Ovary (tissue), 9 donors: ENCODE data around the gene CAV2. TPM values are rescaled to one million over a fixed set of nuclear protein-coding genes. Genes with fewer than 3 reads are reported as not detected.
A peak's percentile ranks its signal among the peaks of the same experiment; 100 is the strongest.

ENCODE experiments used
- DNase-seq, 5 donors: peaks; one replicate each; pipeline ENCODE4 v3.0.0-alpha.2; 2019 to 2020
- H3K27ac ChIP-seq, 2 donors: fragments of 200-600 bp; one replicate each; pipeline versions ENCODE4 v1.5.1 to v1.8.0; 2019 to 2022
- H3K27me3 ChIP-seq: fragments of 200-600 bp; one replicate; pipeline ENCODE4 v1.8.0; 2022
- H3K36me3 ChIP-seq: fragments of 200-600 bp; sonication (generic); one replicate; pipeline ENCODE4 v1.5.1; 2019
- H3K4me1 ChIP-seq: one replicate; pipeline ENCODE4 v1.8.1; 2013; ENCODE audit warnings: mild to moderate bottlenecking, moderate library complexity; ENCODE audit not compliant: insufficient read depth
- H3K4me3 ChIP-seq: fragments of 200-600 bp; sonication (generic); one replicate; pipeline ENCODE4 v1.5.1; 2017
- H3K9me3 ChIP-seq, 2 donors: fragments of 200-600 bp in 1 of 2; sonication (generic) in 1 of 2; one replicate each; pipeline versions ENCODE4 v1.5.1 to v1.8.1; 2013 to 2019; ENCODE audit warnings: mild to moderate bottlenecking in 1 of 2, moderate library complexity in 1 of 2
- EP300 ChIP-seq: sonication (generic); formaldehyde crosslinking; IDR thresholded peaks from one replicate; pipeline ENCODE4 v1.6.1; 2017; ENCODE audit warnings: antibody characterized with exemption
- POLR2A ChIP-seq: fragments of 450-650 bp; IDR thresholded peaks from one replicate; pipeline ENCODE4 v1.6.1; 2017; ENCODE audit warnings: antibody characterized with exemption, mild to moderate bottlenecking, moderate library complexity
- WGBS, 3 donors: extraction: QIAGEN DNeasy Blood & Tissue Kit in 1 of 3; methylation state at CpG; one replicate each; pipeline versions ENCODE4 v1.1.5 to v1.1.7; 2013 to 2017; 5-methylcytosine and 5-hydroxymethylcytosine counted together
- intact Hi-C, 4 donors: fragments of 100-400 bp; cut with DNase I; formaldehyde crosslinking; loops; one replicate each; pipeline versions ENCODE4 v1.11.0 to v1.15.1; 2022 to 2023
- polyA plus RNA-seq, 2 donors: library from polyadenylated mRNA; stranded (reverse); fragments of 200-250 nt in 1 of 2; fragments of 350-450 nt in 1 of 2; fragmentation: Illumina TruSeq in 1 of 2; extraction: RNeasy Lipid Tissue Mini Kit (QIAGEN cat#74804) in 1 of 2; gene quantifications; one replicate each; pipeline ENCODE4 v1.2.3, GENCODE V29; 2013 to 2014
- total RNA-seq, 7 donors: library from RNA; depleted of rRNA in 2 of 7; stranded (reverse); fragments of >200 nt in 2 of 7; fragmentation: NEBNext Ultra II Directional in 3 of 7; extraction: Animal tissue kit (Norgen Biotek cat#: 25700) in 3 of 7; gene quantifications; one replicate each; pipeline versions ENCODE4 v1.1.0 to v1.2.4, GENCODE V29; 2016 to 2023
- TF ChIP-seq, protein P1 (sequence below), 3 donors: fragments of 450-650 bp in 2 of 3; fragments of 200-600 bp in 1 of 3; IDR thresholded peaks; one replicate each; pipeline versions ENCODE4 v1.5.1 to v1.8.0; 2016 to 2022; ENCODE audit warnings: antibody characterized with exemption in 3 of 3, mild to moderate bottlenecking in 1 of 3
- donor health status: DM: no; HTN: no; CAD: no; lungs with moderate emphysema.
- donor health status: DM: no; HTN: no; CAD: no.
- donor health status: Bipolar disorder and iron deficiency.
- donor health status: DM: yes; HTN: yes; CAD: no.
- donor health status: DM: no; HTN: no; CAD: no.
- donor health status: DM: yes; HTN: yes; CAD: no.

The CAV2 gene
- total and polyA plus RNA-seq, 9 donors = 38.0 to 110 (median 53.7) TPM

DNA sequence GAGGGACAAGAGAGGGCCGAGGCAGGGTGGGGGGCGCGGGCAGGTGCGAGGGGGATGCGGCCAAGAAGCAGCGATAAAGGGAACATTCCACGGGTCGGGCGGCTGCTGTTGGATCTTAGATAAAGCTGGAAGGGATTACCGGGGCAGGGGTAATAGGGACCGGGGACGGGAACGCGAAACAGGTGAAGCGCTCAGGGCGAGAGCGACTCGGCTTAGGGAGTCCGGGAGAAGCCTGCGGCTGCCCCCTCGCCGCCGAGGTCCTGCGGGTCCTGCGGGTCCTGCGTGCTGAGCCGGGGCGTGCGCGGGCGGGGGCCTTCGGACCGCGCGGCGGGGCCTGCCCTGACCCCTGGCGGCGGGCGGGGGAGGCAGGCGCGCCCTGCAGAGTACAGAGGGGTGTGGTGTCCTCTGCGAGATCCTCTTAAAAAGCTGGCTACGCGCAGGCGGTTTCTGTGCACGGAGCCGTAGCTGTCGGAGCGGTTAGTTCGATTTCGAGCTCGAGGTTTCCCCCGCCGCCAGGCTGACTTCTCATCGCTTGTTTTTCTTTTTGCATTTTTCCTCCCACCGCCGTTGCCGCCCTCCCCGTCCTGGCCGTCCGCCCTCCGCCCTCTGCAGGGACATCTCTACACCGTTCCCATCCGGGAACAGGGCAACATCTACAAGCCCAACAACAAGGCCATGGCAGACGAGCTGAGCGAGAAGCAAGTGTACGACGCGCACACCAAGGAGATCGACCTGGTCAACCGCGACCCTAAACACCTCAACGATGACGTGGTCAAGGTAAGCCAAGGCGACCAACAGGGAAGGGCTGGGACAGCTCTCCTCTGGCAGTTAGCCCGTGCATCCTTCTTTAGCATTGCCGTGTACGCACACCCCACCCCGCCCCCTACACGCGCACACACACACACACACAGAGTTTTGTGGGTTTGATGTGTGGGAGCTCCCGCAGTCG is 26.6 kb downstream of the CAV2 start:
- Histone ChIP-seq H3K4me3 (peak overlapping the region; percentile 80), H3K27me3 (no peaks in the 10 kb centered on the region), H3K27ac (peak overlapping the region; percentile 54 to 73), H3K9me3 (no peaks in the 10 kb centered on the region), H3K36me3 (no peaks in the 10 kb centered on the region), H3K4me1 (peaks cover 9% of the 10 kb centered on the region)
- peak; percentile 78 to 89 (median 82) for DNase-seq
- 1% methylated on average over 79 to 83 of the region's 83 CpGs for WGBS, 3 donors
- TF ChIP-seq, protein P1, sequence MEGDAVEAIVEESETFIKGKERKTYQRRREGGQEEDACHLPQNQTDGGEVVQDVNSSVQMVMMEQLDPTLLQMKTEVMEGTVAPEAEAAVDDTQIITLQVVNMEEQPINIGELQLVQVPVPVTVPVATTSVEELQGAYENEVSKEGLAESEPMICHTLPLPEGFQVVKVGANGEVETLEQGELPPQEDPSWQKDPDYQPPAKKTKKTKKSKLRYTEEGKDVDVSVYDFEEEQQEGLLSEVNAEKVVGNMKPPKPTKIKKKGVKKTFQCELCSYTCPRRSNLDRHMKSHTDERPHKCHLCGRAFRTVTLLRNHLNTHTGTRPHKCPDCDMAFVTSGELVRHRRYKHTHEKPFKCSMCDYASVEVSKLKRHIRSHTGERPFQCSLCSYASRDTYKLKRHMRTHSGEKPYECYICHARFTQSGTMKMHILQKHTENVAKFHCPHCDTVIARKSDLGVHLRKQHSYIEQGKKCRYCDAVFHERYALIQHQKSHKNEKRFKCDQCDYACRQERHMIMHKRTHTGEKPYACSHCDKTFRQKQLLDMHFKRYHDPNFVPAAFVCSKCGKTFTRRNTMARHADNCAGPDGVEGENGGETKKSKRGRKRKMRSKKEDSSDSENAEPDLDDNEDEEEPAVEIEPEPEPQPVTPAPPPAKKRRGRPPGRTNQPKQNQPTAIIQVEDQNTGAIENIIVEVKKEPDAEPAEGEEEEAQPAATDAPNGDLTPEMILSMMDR (IDR thresholded peaks at IDR 0.05) = peak; percentile 57 to 83 (median 77)
- TF ChIP-seq EP300 = no peak
- intact Hi-C loops = loop anchor here in 3 of 4 donors (2.0 to 10.0 kb wide), 7 partner anchors 33 to 264 kb away; no protein-coding TSS in a partner anchor

DNA sequence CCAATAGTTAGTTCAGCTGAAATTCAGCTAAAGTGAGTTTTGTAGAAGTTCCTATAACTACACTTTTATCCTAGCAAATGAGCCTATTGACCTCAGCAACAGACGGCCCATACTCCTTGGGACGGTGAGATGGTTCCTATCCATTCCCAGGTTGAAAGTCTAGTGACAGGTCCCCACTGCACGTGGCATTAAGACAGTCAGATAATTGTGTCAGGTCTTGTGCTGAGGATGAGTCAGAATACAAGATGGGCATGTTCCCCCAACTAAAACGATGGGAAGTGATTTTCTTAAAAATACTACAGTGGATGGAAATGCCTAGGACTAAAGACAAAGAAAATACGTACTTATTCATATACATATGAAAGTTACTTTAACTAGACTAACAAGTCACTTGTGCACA is 27.4 kb downstream of the CAV2 start:
- no peaks in the 10 kb centered on the region for H3K9me3 ChIP-seq
- H3K4me1 ChIP-seq = peaks cover 11% of the 10 kb centered on the region
- DNase-seq = no peak
- TF ChIP-seq, protein P1 (IDR thresholded peaks at IDR 0.05) = no peak
- TF ChIP-seq POLR2A (no peak), EP300 (no peak)
- H3K27ac ChIP-seq = peak overlapping the region in 1 of 2 donors; percentile 73
- intact Hi-C loops = loop anchor here in 3 of 4 donors (5.0 to 10.0 kb wide), 6 partner anchors 55 to 265 kb away; no protein-coding TSS in a partner anchor
- WGBS, 3 donors = 7 to 16% (median 13%) methylated on average over 5 of the region's 5 CpGs
- no peaks in the 10 kb centered on the region for H3K27me3 ChIP-seq
- peak overlapping the region; percentile 80 for H3K4me3 ChIP-seq
- no peaks in the 10 kb centered on the region for H3K36me3 ChIP-seq

DNA sequence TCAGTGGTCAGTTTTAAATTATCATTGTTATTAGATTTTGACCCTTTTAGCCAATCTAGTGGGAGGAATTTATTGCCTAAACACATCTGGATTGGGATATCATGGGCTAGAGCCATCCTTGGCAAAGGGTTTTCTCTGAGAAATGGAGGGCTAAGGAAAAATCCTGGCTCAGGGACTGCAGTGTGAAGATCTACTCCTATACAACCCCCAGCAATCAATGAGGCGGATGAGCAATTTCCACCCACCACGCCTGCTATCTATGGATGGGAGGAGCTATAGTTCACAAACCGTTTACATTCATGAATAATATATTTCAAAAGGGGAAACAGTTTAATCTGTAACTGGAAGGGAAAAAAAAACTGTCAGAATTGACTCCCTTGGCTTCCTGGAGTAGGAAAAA is 28.0 kb downstream of the CAV2 start:
- WGBS, 3 donors = 40 to 50% (median 40%) methylated on average over 3 of the region's 3 CpGs
- no peak for TF ChIP-seq POLR2A
- no peak for TF ChIP-seq EP300
- TF ChIP-seq, protein P1 (IDR thresholded peaks at IDR 0.05) = no peak
- peak overlapping the region; percentile 80 for H3K4me3 ChIP-seq
- no peaks in the 10 kb centered on the region for H3K36me3 ChIP-seq
- H3K27ac ChIP-seq = peak overlapping the region in 1 of 2 donors; percentile 73
- no peak for DNase-seq
- intact Hi-C loops = loop anchor here in 3 of 4 donors (5.0 to 10.0 kb wide), 6 partner anchors 55 to 265 kb away; no protein-coding TSS in a partner anchor
- no peaks in the 10 kb centered on the region for H3K9me3 ChIP-seq
- H3K4me1 ChIP-seq = peaks cover 11% of the 10 kb centered on the region
- H3K27me3 ChIP-seq = no peaks in the 10 kb centered on the region

DNA sequence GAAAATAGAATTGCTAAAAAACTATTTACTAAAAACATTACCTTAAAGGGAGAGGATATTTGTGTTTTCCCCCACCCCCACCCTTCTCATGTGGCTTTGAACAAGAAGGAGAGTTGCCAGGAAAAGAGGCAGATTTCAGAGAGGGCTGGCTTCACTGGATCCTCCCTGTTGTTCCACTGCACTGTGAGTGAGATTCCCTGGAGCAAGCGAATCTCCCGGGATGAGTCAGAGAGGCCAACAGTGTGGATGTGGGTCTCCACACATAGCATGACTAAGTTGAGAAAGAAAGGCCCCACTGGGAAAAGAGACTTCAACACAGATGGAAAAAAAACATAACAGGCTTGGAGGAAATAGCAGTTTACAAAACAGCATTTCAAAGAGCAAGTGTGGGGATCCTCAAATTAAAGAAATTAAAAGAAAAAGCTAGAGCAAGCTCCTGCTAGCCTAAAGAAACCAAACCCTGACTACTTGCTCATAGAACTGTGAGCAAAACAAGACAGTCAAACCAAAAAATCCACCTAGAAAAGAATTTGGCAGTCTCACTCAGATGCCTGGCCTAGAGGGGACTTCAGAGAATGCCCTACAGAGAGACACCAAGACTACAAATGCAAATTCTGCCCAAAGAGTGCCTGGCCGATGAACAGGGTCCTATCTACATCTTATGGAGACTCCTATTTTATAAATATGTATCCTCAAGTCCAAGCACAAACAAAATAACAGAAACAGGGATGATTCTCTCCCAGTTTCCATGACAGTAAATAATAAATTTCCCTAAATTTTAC is 28.7 kb downstream of the CAV2 start:
- Histone ChIP-seq H3K27ac (peak overlapping the region in 1 of 2 donors; percentile 73), H3K36me3 (no peaks in the 10 kb centered on the region), H3K27me3 (no peaks in the 10 kb centered on the region), H3K4me3 (peak overlapping the region; percentile 80), H3K4me1 (peaks cover 11% of the 10 kb centered on the region), H3K9me3 (no peaks in the 10 kb centered on the region)
- DNase-seq = peak; percentile 50 to 72 (median 53)
- no peak for TF ChIP-seq POLR2A
- TF ChIP-seq EP300 = no peak
- TF ChIP-seq, protein P1 (IDR thresholded peaks at IDR 0.05) = no peak
- WGBS, 3 donors = 15 to 25% (median 20%) methylated on average over 3 of the region's 3 CpGs
- intact Hi-C loops = loop anchor here in 3 of 4 donors (5.0 to 10.0 kb wide), 6 partner anchors 54 to 266 kb away; no protein-coding TSS in a partner anchor
